Endothelial cell of umbilical vein (primary cell): ENCODE data around the gene NSL1. TPM values are rescaled to one million over a fixed set of nuclear protein-coding genes. Genes with fewer than 3 reads are reported as not detected.

Source experiments
- BruUV-seq: library from RNA; stranded (reverse); fragments of 400-500 nt; replicated peaks from 2 replicates; lab custom pipeline; 2021; lab: Mats Ljungman, UMichigan
- CTCF ChIA-PET: fragments of 300-600, 350-600 bp; sonication (Branson Sonifier 250); formaldehyde crosslinking; loops from one replicate; lab custom pipeline; 2021; ENCODE audit warnings: antibody characterized with exemption, inconsistent platforms; lab: Charles Lee
- POLR2A ChIA-PET: fragments of 300-600, 350-600 bp; sonication (Branson Sonifier 250); formaldehyde crosslinking; loops from one replicate; lab custom pipeline; 2021; ENCODE audit warnings: antibody characterized with exemption, inconsistent platforms; lab: Charles Lee
- DNase-seq: peaks from one replicate; pipeline ENCODE4 v3.0.0-alpha.2; 2011; ENCODE audit warnings: low read depth, low spot score
- FAIRE-seq: peaks from 2 replicates; lab custom pipeline; 2011; peaks lifted over from hg19 to GRCh38; lab: Jason Lieb, UNC
- H2AFZ ChIP-seq: 2 replicates; pipeline ENCODE4 v1.6.0; 2012; ENCODE audit warnings: low read depth, low read length, control low read depth, inconsistent platforms
- H3K27ac ChIP-seq: 2 replicates; pipeline ENCODE4 v1.5.1; 2011; ENCODE audit warnings: low read depth, mild to moderate bottlenecking, control low read depth, low read length, moderate library complexity; ENCODE audit not compliant: insufficient read depth
- H3K27me3 ChIP-seq, 2 experiments: 2 replicates each; pipeline versions ENCODE4 v1.6.0 to v1.6.1; 2011; ENCODE audit warnings: low read length in 2 of 2, mixed read lengths in 1 of 2; ENCODE audit not compliant: control insufficient read depth in 2 of 2, insufficient read depth in 2 of 2
- H3K36me3 ChIP-seq, 2 experiments: 2 replicates in 1 of 2; 3 replicates in 1 of 2; pipeline ENCODE4 v1.5.1; 2011; ENCODE audit warnings: low read length in 2 of 2, mild to moderate bottlenecking in 1 of 2, moderate library complexity in 1 of 2; ENCODE audit not compliant: control insufficient read depth in 2 of 2, insufficient read depth in 2 of 2; ENCODE audit errors: extremely low read depth in 1 of 2
- H3K4me1 ChIP-seq: 3 replicates; pipeline ENCODE4 v1.5.1; 2011; ENCODE audit warnings: mild to moderate bottlenecking, low read length; ENCODE audit not compliant: control insufficient read depth, insufficient read depth; ENCODE audit errors: extremely low read depth
- H3K4me2 ChIP-seq: 2 replicates; pipeline ENCODE4 v1.6.1; 2011; ENCODE audit warnings: low read length, control low read depth, mixed read lengths; ENCODE audit not compliant: insufficient read depth
- H3K4me3 ChIP-seq, 3 experiments: fragments of 200-600 bp in 1 of 3; sonication (generic), shearing (Covaris generic) in 1 of 3; replicated peaks in 1 of 3; 2 replicates each; pipeline ENCODE4 v1.5.1; 2011 to 2016; ENCODE audit warnings: control low read depth in 3 of 3, low read length in 3 of 3, mild to moderate bottlenecking in 2 of 3, inconsistent platforms in 1 of 3, low read depth in 1 of 3, moderate library complexity in 1 of 3; ENCODE audit not compliant: insufficient read depth in 1 of 3
- H3K79me2 ChIP-seq: 2 replicates; pipeline ENCODE4 v1.6.0; 2012; ENCODE audit warnings: low read length, inconsistent platforms; ENCODE audit not compliant: control insufficient read depth, insufficient read depth
- H3K9ac ChIP-seq: replicated peaks from 2 replicates; pipeline ENCODE3; 2011; ENCODE audit warnings: low read length, control low read depth; ENCODE audit not compliant: insufficient read depth; ENCODE audit errors: extremely low read depth
- H3K9me1 ChIP-seq: replicated peaks from 3 replicates; pipeline ENCODE4 v1.6.0; 2011; ENCODE audit warnings: mild to moderate bottlenecking, low read length; ENCODE audit not compliant: control insufficient read depth, insufficient read depth; ENCODE audit errors: extremely low read depth
- H3K9me3 ChIP-seq: replicated peaks from 2 replicates; pipeline ENCODE4 v1.5.1; 2012; ENCODE audit warnings: low read length, inconsistent platforms; ENCODE audit not compliant: control insufficient read depth, insufficient read depth
- H4K20me1 ChIP-seq: replicated peaks from 2 replicates; pipeline ENCODE3; 2011; ENCODE audit warnings: mild to moderate bottlenecking, low read length; ENCODE audit not compliant: control insufficient read depth, insufficient read depth; ENCODE audit errors: extremely low read depth
- CTCF ChIP-seq, 2 donors: IDR thresholded peaks; 1 replicate in 1 of 2; 2 replicates in 1 of 2; pipeline ENCODE4 v1.5.1; 2011; ENCODE audit warnings: low read length in 2 of 2, mild to moderate bottlenecking in 2 of 2, moderate library complexity in 2 of 2, control low read depth in 1 of 2, inconsistent platforms in 1 of 2, low read depth in 1 of 2; ENCODE audit not compliant: insufficient read depth in 1 of 2; ENCODE audit errors: extremely low read depth in 1 of 2
- EZH2 ChIP-seq: IDR thresholded peaks from 2 replicates; pipeline ENCODE4 v1.6.1; 2012; ENCODE audit warnings: borderline replicate concordance, low read depth, mild to moderate bottlenecking, moderate library complexity, low read length, inconsistent platforms; ENCODE audit not compliant: severe bottlenecking
- FOS ChIP-seq: IDR thresholded peaks from 2 replicates; pipeline ENCODE4 v1.6.1; 2011; ENCODE audit warnings: mild to moderate bottlenecking, low read length, moderate library complexity, borderline replicate concordance; ENCODE audit not compliant: insufficient read depth
- GATA2 ChIP-seq: IDR thresholded peaks from 2 replicates; pipeline ENCODE4 v1.7.0; 2011; ENCODE audit warnings: low read depth, mild to moderate bottlenecking, moderate library complexity, mixed read lengths, low read length; ENCODE audit not compliant: insufficient read length, insufficient read depth
- JUN ChIP-seq: IDR thresholded peaks from 2 replicates; pipeline ENCODE4 v1.6.1; 2011; ENCODE audit warnings: borderline replicate concordance, low read depth; ENCODE audit not compliant: insufficient read length, insufficient read depth
- MAX ChIP-seq: IDR thresholded peaks from 2 replicates; pipeline ENCODE4 v1.6.1; 2011; ENCODE audit not compliant: insufficient read depth, insufficient read length
- MYC ChIP-seq: IDR thresholded peaks from one replicate; pipeline ENCODE4 v1.6.1; 2011; ENCODE audit warnings: mild to moderate bottlenecking, low read depth, low read length
- POLR2A ChIP-seq: IDR thresholded peaks from 2 replicates; pipeline ENCODE4 v1.6.1; 2012; ENCODE audit warnings: low read depth, mild to moderate bottlenecking, control low read depth, low read length
- POLR2AphosphoS5 ChIP-seq: IDR thresholded peaks from 2 replicates; pipeline ENCODE4 v1.6.1; 2012; ENCODE audit warnings: low read depth, mild to moderate bottlenecking, control low read depth, low read length, moderate library complexity; ENCODE audit not compliant: insufficient read depth
- dilution Hi-C: fragments of 300-500 bp; cut with MboI; formaldehyde crosslinking; loops from one replicate; pipeline ENCODE4 v1.15.0; 2019; ENCODE audit warnings: low sequenced_read_pairs; ENCODE audit not compliant: extremely low pct_ligation_motif_present
- intact Hi-C: fragments of 100-400 bp; cut with micrococcal nuclease; formaldehyde crosslinking; loops from one replicate; pipeline ENCODE4 v1.10.0; 2022
- polyA plus RNA-seq, 4 experiments: library from polyadenylated mRNA; depleted of rRNA in 3 of 4; stranded (reverse) in 3 of 4; unstranded in 1 of 4; fragments of >200 nt; gene quantifications; 2 replicates each; pipeline versions ENCODE4 v1.2.1 to v1.2.3, GENCODE V29; 2011 to 2012; ENCODE audit warnings: missing spikeins in 1 of 4
- total RNA-seq: library from RNA; stranded (reverse); gene quantifications from 2 replicates; pipeline ENCODE4 v1.2.3, GENCODE V29; 2021

NSL1 gene
- total and polyA plus RNA-seq, 2 donors (not counting 3 experiments of a cell fraction or from before 2014, with no cell fraction given), result 15.5 to 30.2 TPM

GRCh38 chr1:212728606-212729005 is 63.0 kb downstream of the NSL1 start:
- CTCF ChIA-PET, result interaction anchor here (1.1 to 1.4 kb wide), 3 partner anchors 9 to 64 kb away, joined by 3 to 5 read pairs (median 4); no protein-coding TSS in a partner anchor
- no peaks in the 10 kb centered on the region for H4K20me1 ChIP-seq
- DNase-seq, result no peak
- dilution Hi-C loops, result no loop called here
- H3K27me3 ChIP-seq, result no peaks in the 10 kb centered on the region
- H3K4me2 ChIP-seq, result no peak overlapping the region
- intact Hi-C loops, result no loop called here
- TF ChIP-seq MYC (no peak), MAX (no peak), POLR2AphosphoS5 (no peak), EZH2 (no peak), JUN (no peak), CTCF (IDR thresholded peaks at IDR 0.05; ENCODE audit: extremely low read depth in 1 of 2, insufficient read depth in 1 of 2, low read depth in 1 of 2, low read length in 2 of 2) (no peak), POLR2A (no peak), FOS (no peak), GATA2 (no peak)
- POLR2A ChIA-PET, result no interaction called here
- H3K36me3 ChIP-seq, result no peaks in the 10 kb centered on the region
- no peaks in the 10 kb centered on the region for H3K9me3 ChIP-seq
- no peak overlapping the region for H3K9ac ChIP-seq
- BruUV-seq, result no TSS peak
- H3K9me1 ChIP-seq, result no peaks in the 10 kb centered on the region
- FAIRE-seq, result no peak
- H3K79me2 ChIP-seq, result no peaks in the 10 kb centered on the region
- H3K4me1 ChIP-seq, result no peaks in the 10 kb centered on the region
- H3K27ac ChIP-seq, result no peak overlapping the region
- H3K4me3 ChIP-seq, result no peak overlapping the region
- no peak overlapping the region for H2AFZ ChIP-seq
